D721Med (cell line): ENCODE results near the gene INPP4B.
"Not testable (repeated sequence)": the region's sequence is repeated elsewhere in the genome, so short reads cannot be mapped to it uniquely, and the experiment has no call there.

Experiments
- DNase-seq: peaks from one replicate; pipeline ENCODE4 v3.0.0; 2011; ENCODE audit warnings: low spot score; ENCODE audit not compliant: insufficient read length
- FAIRE-seq: peaks from 2 replicates; lab custom pipeline; 2011; peaks lifted over from hg19 to GRCh38; lab: Jason Lieb, UNC
- TF ChIP-seq, protein P1 (sequence below): IDR thresholded peaks from 2 replicates; pipeline ENCODE4 v1.5.1; 2012; ENCODE audit warnings: mild to moderate bottlenecking, control low read depth; ENCODE audit not compliant: insufficient read depth; ENCODE audit errors: missing control alignments

INPP4B gene

DNA sequence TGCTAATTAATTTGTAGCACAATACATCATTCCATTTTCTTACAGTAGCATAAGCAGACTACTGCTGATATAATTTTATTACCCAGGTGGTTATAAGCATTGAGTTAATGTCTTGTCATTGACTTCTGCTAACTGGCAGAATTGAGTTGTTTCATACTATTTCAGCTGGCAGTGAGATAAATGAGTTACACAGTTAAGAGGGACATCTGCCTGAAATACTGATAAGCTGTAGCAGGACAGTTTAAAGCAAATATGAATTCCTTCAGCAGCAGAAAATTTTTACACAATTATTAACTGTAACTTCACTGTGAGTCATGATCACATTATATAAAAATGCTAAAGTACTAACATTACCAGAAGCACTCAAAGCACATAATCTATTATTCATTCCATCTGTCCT, 326.8 kb downstream of the INPP4B start:
- DNase-seq: no peak
- no peak for FAIRE-seq
- TF ChIP-seq, protein P1, sequence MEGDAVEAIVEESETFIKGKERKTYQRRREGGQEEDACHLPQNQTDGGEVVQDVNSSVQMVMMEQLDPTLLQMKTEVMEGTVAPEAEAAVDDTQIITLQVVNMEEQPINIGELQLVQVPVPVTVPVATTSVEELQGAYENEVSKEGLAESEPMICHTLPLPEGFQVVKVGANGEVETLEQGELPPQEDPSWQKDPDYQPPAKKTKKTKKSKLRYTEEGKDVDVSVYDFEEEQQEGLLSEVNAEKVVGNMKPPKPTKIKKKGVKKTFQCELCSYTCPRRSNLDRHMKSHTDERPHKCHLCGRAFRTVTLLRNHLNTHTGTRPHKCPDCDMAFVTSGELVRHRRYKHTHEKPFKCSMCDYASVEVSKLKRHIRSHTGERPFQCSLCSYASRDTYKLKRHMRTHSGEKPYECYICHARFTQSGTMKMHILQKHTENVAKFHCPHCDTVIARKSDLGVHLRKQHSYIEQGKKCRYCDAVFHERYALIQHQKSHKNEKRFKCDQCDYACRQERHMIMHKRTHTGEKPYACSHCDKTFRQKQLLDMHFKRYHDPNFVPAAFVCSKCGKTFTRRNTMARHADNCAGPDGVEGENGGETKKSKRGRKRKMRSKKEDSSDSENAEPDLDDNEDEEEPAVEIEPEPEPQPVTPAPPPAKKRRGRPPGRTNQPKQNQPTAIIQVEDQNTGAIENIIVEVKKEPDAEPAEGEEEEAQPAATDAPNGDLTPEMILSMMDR: no peak

- DNase-seq (no peak), FAIRE-seq (no peak)
- TF ChIP-seq, protein P1: no peak
Measured at GRCh38 chr4:142516686-142517526, 329.2 kb downstream of the INPP4B start.

GRCh38 chr4:142512161-142512560, 333.9 kb downstream of the INPP4B start:
- FAIRE-seq (no peak), DNase-seq (no peak)
- TF ChIP-seq, protein P1: no peak

DNA sequence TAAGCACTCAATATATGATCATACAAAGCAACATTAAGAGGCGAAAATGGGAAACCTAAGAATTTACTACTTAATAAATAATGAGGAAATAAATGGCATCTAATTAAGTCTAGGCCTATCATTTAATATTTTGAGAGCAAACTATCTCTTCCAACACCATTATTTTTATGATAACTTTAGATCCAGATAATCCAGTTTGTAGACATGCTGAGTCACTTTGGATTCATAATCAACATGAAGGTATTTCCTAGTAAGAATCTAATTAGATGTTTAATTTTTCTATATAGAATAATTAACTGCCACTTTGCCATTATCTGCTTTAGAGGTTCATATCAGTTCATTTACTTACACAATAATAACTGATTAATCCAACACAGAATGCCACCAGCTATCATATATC, 336.2 kb downstream of the INPP4B start:
- FAIRE-seq (no peak), DNase-seq (no peak)
- TF ChIP-seq, protein P1: no peak

DNA sequence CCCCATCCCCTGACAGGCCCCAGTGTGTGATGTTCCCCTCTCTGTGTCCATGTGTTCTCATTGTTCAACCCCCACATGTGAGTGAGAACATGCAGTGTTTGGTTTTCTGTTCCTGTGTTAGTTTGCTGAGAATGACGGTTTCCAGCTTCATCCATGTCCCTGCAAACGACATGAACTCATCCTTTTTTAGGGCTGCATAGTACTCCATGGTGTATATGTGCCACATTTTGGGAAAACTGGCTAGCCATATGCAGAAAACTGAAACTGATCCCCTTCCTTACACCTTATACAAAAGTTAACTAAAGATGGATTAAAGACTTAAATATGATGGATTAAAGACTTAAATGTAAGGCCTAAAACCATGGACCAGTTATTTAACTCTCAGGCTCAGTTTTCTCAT, 336.7 kb downstream of the INPP4B start:
- FAIRE-seq, DNase-seq: not testable (repeated sequence)

DNA sequence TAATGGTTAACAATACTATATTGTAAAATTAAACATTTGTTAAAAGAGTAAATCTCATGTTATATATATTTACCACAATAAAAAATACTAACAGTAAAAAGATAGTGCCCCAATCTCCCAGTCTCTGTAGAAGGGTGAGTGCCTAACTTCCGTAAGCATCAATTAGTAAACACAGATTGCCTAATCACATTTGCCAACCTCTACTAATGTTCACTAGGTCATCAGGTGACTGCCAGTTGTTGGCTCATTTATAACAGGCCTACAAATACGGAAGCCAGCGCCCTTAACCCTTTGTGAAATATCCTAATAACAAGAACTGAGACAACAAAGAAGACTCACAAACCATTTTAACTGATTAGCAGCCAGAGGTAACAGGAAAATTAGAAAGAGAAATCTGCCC, 345.1 kb downstream of the INPP4B start:
- DNase-seq (no peak), FAIRE-seq (no peak)
- TF ChIP-seq, protein P1: no peak

DNA sequence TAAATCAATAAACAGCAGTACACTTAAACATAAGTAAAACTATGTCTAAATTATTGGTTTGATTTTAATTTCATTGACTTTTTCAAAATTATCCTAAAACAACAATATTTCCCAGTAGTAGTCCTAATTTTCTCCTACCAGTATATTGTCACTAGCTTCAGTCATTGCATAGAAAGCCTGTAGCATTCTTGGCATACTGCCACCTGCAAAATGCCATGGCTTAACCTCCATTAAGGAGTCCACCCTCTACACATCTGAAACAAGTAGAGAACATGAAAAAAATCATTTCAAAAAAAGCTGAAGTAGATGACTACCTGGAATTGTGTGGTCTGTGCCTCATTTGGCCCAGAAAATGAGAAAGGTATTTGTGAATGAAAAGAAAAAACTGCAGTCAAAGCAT, 348.5 kb downstream of the INPP4B start:
- TF ChIP-seq, protein P1: no peak
- no peak for DNase-seq
- FAIRE-seq: no peak
